Colonic mucosa (tissue), 4 donors: Measurements from ENCODE around the gene SRCAP. TPM values are rescaled to one million over a fixed set of nuclear protein-coding genes. Genes with fewer than 3 reads are reported as not detected.

Source experiments
- DNase-seq: peaks from one replicate; pipeline ENCODE4 v3.0.0-alpha.2; 2020
- H3K27ac ChIP-seq: fragments of 200-600 bp; one replicate; pipeline ENCODE4 v1.8.0; 2021
- H3K27me3 ChIP-seq: fragments of 200-600 bp; one replicate; pipeline ENCODE4 v1.8.0; 2021
- H3K36me3 ChIP-seq: fragments of 200-600 bp; one replicate; pipeline ENCODE4 v1.8.0; 2021
- H3K4me1 ChIP-seq: fragments of 200-600 bp; one replicate; pipeline ENCODE4 v1.8.0; 2021; ENCODE audit warnings: mild to moderate bottlenecking
- H3K4me3 ChIP-seq: fragments of 200-600 bp; one replicate; pipeline ENCODE4 v1.8.0; 2021
- H3K9ac ChIP-seq, 2 donors: one replicate each; pipeline ENCODE4 v1.7.0; 2013; ENCODE audit warnings: control low read depth in 2 of 2, low read depth in 2 of 2, low read length in 2 of 2
- H3K9me3 ChIP-seq: fragments of 200-600 bp; one replicate; pipeline ENCODE4 v1.8.0; 2021
- intact Hi-C: fragments of 100-400 bp; cut with DNase I; formaldehyde crosslinking; loops from one replicate; pipeline ENCODE4 v1.14.1; 2022
- total RNA-seq, 2 donors: library from RNA; stranded (reverse); fragmentation: NEBNext Ultra II Directional in 1 of 2; extraction: Animal tissue kit (Norgen Biotek cat#: 25700) in 1 of 2; gene quantifications; one replicate each; pipeline ENCODE4 v1.2.1, GENCODE V29; 2021
- TF ChIP-seq, protein P1 (sequence below): fragments of 200-600 bp; IDR thresholded peaks from one replicate; pipeline ENCODE4 v1.8.0; 2022; ENCODE audit warnings: antibody characterized with exemption, mild to moderate bottlenecking
- donor health status: healthy.
- donor health status: DM: no; HTN: no; CAD: no.
- donor health status: DM: no; HTN: no; CAD: no.

Gene SRCAP
- total RNA-seq, 2 donors from 2014 or later = 44.0 to 79.3 TPM

DNA sequence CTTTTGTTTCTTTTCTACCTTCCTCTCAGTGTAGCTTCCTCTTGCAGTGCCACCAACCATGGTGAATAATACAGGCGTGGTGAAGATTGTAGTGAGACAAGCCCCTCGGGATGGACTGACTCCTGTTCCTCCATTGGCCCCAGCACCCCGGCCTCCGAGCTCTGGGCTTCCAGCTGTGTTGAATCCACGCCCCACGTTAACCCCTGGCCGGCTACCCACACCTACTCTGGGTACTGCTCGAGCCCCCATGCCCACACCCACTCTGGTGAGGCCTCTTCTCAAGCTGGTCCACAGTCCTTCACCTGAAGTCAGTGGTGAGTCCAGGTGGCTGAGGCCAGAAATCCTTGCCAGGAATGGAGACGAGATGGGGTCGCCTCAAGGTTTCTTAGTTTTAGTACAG is 23.9 kb downstream of the SRCAP start:
- intact Hi-C loops = loop anchor here (5.0 kb wide), 1 partner anchor 34 kb away; no protein-coding TSS in a partner anchor
- peaks cover 29% of the 10 kb centered on the region for H3K36me3 ChIP-seq
- H3K27ac ChIP-seq = no peak overlapping the region
- no peaks in the 10 kb centered on the region for H3K27me3 ChIP-seq
- H3K4me3 ChIP-seq = no peak overlapping the region
- TF ChIP-seq, protein P1, sequence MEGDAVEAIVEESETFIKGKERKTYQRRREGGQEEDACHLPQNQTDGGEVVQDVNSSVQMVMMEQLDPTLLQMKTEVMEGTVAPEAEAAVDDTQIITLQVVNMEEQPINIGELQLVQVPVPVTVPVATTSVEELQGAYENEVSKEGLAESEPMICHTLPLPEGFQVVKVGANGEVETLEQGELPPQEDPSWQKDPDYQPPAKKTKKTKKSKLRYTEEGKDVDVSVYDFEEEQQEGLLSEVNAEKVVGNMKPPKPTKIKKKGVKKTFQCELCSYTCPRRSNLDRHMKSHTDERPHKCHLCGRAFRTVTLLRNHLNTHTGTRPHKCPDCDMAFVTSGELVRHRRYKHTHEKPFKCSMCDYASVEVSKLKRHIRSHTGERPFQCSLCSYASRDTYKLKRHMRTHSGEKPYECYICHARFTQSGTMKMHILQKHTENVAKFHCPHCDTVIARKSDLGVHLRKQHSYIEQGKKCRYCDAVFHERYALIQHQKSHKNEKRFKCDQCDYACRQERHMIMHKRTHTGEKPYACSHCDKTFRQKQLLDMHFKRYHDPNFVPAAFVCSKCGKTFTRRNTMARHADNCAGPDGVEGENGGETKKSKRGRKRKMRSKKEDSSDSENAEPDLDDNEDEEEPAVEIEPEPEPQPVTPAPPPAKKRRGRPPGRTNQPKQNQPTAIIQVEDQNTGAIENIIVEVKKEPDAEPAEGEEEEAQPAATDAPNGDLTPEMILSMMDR = no peak
- DNase-seq = no peak
- no peak overlapping the region for H3K9ac ChIP-seq
- peaks cover 4% of the 10 kb centered on the region for H3K4me1 ChIP-seq
- H3K9me3 ChIP-seq = no peaks in the 10 kb centered on the region

GRCh38 chr16:30723725-30724355 is 24.9 kb downstream of the SRCAP start:
- TF ChIP-seq, protein P1 = no peak
- no peak overlapping the region for H3K9ac ChIP-seq
- H3K27me3 ChIP-seq = no peaks in the 10 kb centered on the region
- no peak for DNase-seq
- H3K4me3 ChIP-seq = no peak overlapping the region
- intact Hi-C loops = loop anchor here (5.0 kb wide), 1 partner anchor 33 kb away; no protein-coding TSS in a partner anchor
- peaks cover 29% of the 10 kb centered on the region for H3K36me3 ChIP-seq
- H3K4me1 ChIP-seq = peaks cover 4% of the 10 kb centered on the region
- peak overlapping the region; percentile 58 for H3K27ac ChIP-seq
- H3K9me3 ChIP-seq = no peaks in the 10 kb centered on the region

- peak; percentile 75 for DNase-seq
- no peak overlapping the region for H3K4me3 ChIP-seq
- peaks cover 4% of the 10 kb centered on the region for H3K4me1 ChIP-seq
- intact Hi-C loops = loop anchor here (5.0 kb wide), 1 partner anchor 32 kb away; no protein-coding TSS in a partner anchor
- no peaks in the 10 kb centered on the region for H3K27me3 ChIP-seq
- H3K36me3 ChIP-seq = peaks cover 25% of the 10 kb centered on the region
- H3K9me3 ChIP-seq = no peaks in the 10 kb centered on the region
- H3K27ac ChIP-seq = peak overlapping the region; percentile 58
- H3K9ac ChIP-seq = peak overlapping the region in 1 of 2 donors; percentile 38
- TF ChIP-seq, protein P1 = no peak
These were observed 25.9 kb downstream of the SRCAP start for GRCh38 chr16:30724641-30725417.

DNA sequence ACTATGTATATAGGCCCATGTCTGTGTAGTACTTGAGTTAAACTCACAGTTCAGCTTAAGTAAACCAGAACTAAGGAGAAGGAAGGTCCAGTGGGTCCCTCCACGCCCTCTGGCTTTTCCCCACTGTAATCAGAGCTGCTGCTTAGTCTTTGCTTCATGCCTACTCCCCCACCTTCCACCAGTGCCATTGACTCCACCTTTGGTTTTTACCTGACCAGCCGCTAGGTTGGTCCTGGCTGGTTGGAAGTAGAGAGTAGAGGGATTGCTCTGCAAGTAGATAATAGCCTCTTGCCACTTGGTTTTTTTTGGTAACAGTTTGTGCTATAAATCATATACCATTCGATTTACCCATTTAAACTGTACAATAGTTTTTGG is 26.4 kb downstream of the SRCAP start:
- intact Hi-C loops = no loop called here
- TF ChIP-seq, protein P1 = no peak
- DNase-seq = no peak
- Histone ChIP-seq H3K9ac (peak overlapping the region in 1 of 2 donors; percentile 38), H3K4me1 (peaks cover 4% of the 10 kb centered on the region), H3K36me3 (peaks cover 19% of the 10 kb centered on the region), H3K4me3 (no peak overlapping the region), H3K27ac (peak overlapping the region; percentile 58), H3K9me3 (no peaks in the 10 kb centered on the region), H3K27me3 (no peaks in the 10 kb centered on the region)

- no peak for DNase-seq
- TF ChIP-seq, protein P1 = no peak
- no peak overlapping the region for H3K27ac ChIP-seq
- no peaks in the 10 kb centered on the region for H3K9me3 ChIP-seq
- H3K4me3 ChIP-seq = no peak overlapping the region
- no peak overlapping the region for H3K9ac ChIP-seq
- peaks cover 15% of the 10 kb centered on the region for H3K36me3 ChIP-seq
- H3K4me1 ChIP-seq = no peaks in the 10 kb centered on the region
- intact Hi-C loops = no loop called here
- no peaks in the 10 kb centered on the region for H3K27me3 ChIP-seq
These were observed 29.4 kb downstream of the SRCAP start for GRCh38 chr16:30728321-30728720.
